B cell (primary cell): ENCODE results near the gene SPATA24. TPM values are rescaled to one million over a fixed set of nuclear protein-coding genes. Genes with fewer than 3 reads are reported as not detected.

ENCODE experiments used
- ATAC-seq: fragments of 200-7000 bp; cut with Tn5 transposase; one replicate; pipeline ENCODE4 v1.10.0; 2021; ENCODE audit warnings: low read depth, mild to moderate bottlenecking, moderate number of reproducible peaks, moderate library complexity
- CTCF ChIA-PET: fragments of 350-600 bp; sonication (Branson Sonifier 250); formaldehyde crosslinking; loops from one replicate; lab custom pipeline; 2021; ENCODE audit warnings: antibody characterized with exemption, inconsistent platforms; lab: Charles Lee
- POLR2A ChIA-PET: fragments of 350-600 bp; sonication (Branson Sonifier 250); formaldehyde crosslinking; loops from one replicate; lab custom pipeline; 2021; ENCODE audit warnings: antibody characterized with exemption; lab: Charles Lee
- DNase-seq: peaks from one replicate; pipeline ENCODE4 v3.0.0; 2013
- H2AFZ ChIP-seq: 2 replicates; pipeline ENCODE4 v1.6.1; 2012; ENCODE audit warnings: mild to moderate bottlenecking, low read depth, low read length; ENCODE audit not compliant: insufficient read depth, poor library complexity, severe bottlenecking
- H3K27ac ChIP-seq, 2 donors: 1 replicate in 1 of 2; 2 replicates in 1 of 2; pipeline ENCODE4 v1.5.1; 2012 to 2013; ENCODE audit warnings: low read length in 2 of 2, mild to moderate bottlenecking in 2 of 2, moderate library complexity in 1 of 2
- H3K27me3 ChIP-seq, 4 experiments: fragments of 200-600 bp in 1 of 4; sonication (generic) in 1 of 4; replicated peaks in 1 of 4; 1 replicate in 2 of 4; 2 replicates in 2 of 4; pipeline versions ENCODE4 v1.6.1 to v1.7.0; 2013 to 2016; ENCODE audit warnings: low read length in 3 of 4, mild to moderate bottlenecking in 2 of 4, mixed read lengths in 1 of 4, moderate library complexity in 1 of 4; ENCODE audit not compliant: insufficient read depth in 4 of 4, control insufficient read depth in 3 of 4; ENCODE audit errors: control extremely low read depth in 1 of 4
- H3K36me3 ChIP-seq, 2 experiments: replicated peaks in 1 of 2; 1 replicate in 1 of 2; 2 replicates in 1 of 2; pipeline versions ENCODE4 v1.6.1 to v1.7.1; 2013; ENCODE audit warnings: low read length in 1 of 2; ENCODE audit not compliant: insufficient read depth in 2 of 2, control insufficient read depth in 1 of 2; ENCODE audit errors: control extremely low read depth in 1 of 2, extremely low read depth in 1 of 2
- H3K4me1 ChIP-seq, 2 donors: fragments of 200-600 bp in 1 of 2; sonication (generic) in 1 of 2; 1 replicate in 1 of 2; 2 replicates in 1 of 2; pipeline versions ENCODE4 v1.5.1 to v1.6.1; 2013 to 2017; ENCODE audit warnings: low read length in 2 of 2; ENCODE audit not compliant: control insufficient read depth in 2 of 2, insufficient read depth in 2 of 2
- H3K4me2 ChIP-seq: replicated peaks from 2 replicates; pipeline ENCODE3; 2012; ENCODE audit warnings: mild to moderate bottlenecking, low read depth, low read length; ENCODE audit not compliant: poor library complexity, severe bottlenecking
- H3K4me3 ChIP-seq, 5 experiments: fragments of 200-600 bp in 1 of 5; sonication (generic) in 1 of 5; 1 replicate in 3 of 5; 2 replicates in 2 of 5; pipeline versions ENCODE4 v1.5.1 to v1.7.0; 2011 to 2016; ENCODE audit warnings: low read length in 4 of 5, mild to moderate bottlenecking in 4 of 5, low read depth in 2 of 5, control low read depth in 1 of 5, moderate library complexity in 1 of 5; ENCODE audit not compliant: insufficient read depth in 1 of 5; ENCODE audit errors: control extremely low read depth in 1 of 5, extremely low read depth in 1 of 5
- H3K79me2 ChIP-seq: fragments of 200-600 bp; sonication (generic); one replicate; pipeline ENCODE4 v1.6.0; 2016; ENCODE audit warnings: low read length; ENCODE audit not compliant: control insufficient read depth, insufficient read depth
- H3K9ac ChIP-seq: fragments of 200-600 bp; sonication (generic); 2 replicates; pipeline ENCODE4 v1.6.1; 2017; ENCODE audit warnings: mild to moderate bottlenecking, low read length, moderate library complexity
- H3K9me3 ChIP-seq, 3 donors: one replicate each; pipeline versions ENCODE4 v1.6.1 to v1.7.1; 2013; ENCODE audit warnings: low read length in 2 of 3; ENCODE audit not compliant: control insufficient read depth in 2 of 3, insufficient read depth in 1 of 3; ENCODE audit errors: control extremely low read depth in 1 of 3
- H4K20me1 ChIP-seq: 2 replicates; pipeline ENCODE4 v1.6.0; 2012; ENCODE audit warnings: mild to moderate bottlenecking, low read length; ENCODE audit not compliant: insufficient read depth, control insufficient read depth, poor library complexity, severe bottlenecking
- H3K27ac Mint-ChIP-seq: one replicate; pipeline ENCODE4 v1.8.0; 2021; ENCODE audit warnings: mixed read lengths
- H3K27me3 Mint-ChIP-seq: one replicate; pipeline ENCODE4 v1.8.0; 2021; ENCODE audit warnings: mixed read lengths
- H3K4me1 Mint-ChIP-seq: one replicate; pipeline ENCODE4 v1.8.0; 2021; ENCODE audit warnings: mixed read lengths
- H3K4me3 Mint-ChIP-seq: one replicate; pipeline ENCODE4 v1.8.0; 2021; ENCODE audit warnings: mixed read lengths
- H3K9me3 Mint-ChIP-seq: one replicate; pipeline ENCODE4 v1.8.0; 2022; ENCODE audit warnings: mixed read lengths; ENCODE audit not compliant: insufficient read depth
- CTCF ChIP-seq: fragments of 200-600 bp; IDR thresholded peaks from one replicate; pipeline ENCODE4 v1.8.0; 2022; ENCODE audit warnings: antibody characterized with exemption, mild to moderate bottlenecking
- EZH2 ChIP-seq: IDR thresholded peaks from 2 replicates; pipeline ENCODE4 v1.6.1; 2012; ENCODE audit warnings: borderline replicate concordance, low read depth, mild to moderate bottlenecking, moderate library complexity, low read length; ENCODE audit not compliant: insufficient read depth, poor library complexity, severe bottlenecking
- WGBS: methylation state at CpG from one replicate; pipeline ENCODE4 v1.1.5; 2013; ENCODE audit warnings: missing lambda C conversion rate; ENCODE audit not compliant: insufficient coverage; 5-methylcytosine and 5-hydroxymethylcytosine counted together
- intact Hi-C: fragments of 100-400 bp; cut with micrococcal nuclease; formaldehyde crosslinking; loops from one replicate; pipeline ENCODE4 v1.10.0; 2022
- polyA plus RNA-seq: library from polyadenylated mRNA; depleted of rRNA; stranded (reverse); fragments of >200 nt; gene quantifications from 2 replicates; pipeline ENCODE4 v1.2.3, GENCODE V29; 2012
- total RNA-seq, 2 donors: library from RNA; stranded (reverse); fragments of 120-200 nt in 1 of 2; gene quantifications; 1 replicate in 1 of 2; 2 replicates in 1 of 2; pipeline versions ENCODE4 v1.2.3 to v1.2.4, GENCODE V29; 2013 to 2022

SPATA24 gene
- total and polyA plus RNA-seq, 2 donors (not counting 1 experiment from before 2014, with no cell fraction given) = 2.0 to 6.4 TPM

GRCh38 chr5:139417214-139417613 lies 13.3 kb upstream of the SPATA24 start:
- no peak overlapping the region for H3K4me3 ChIP-seq
- Mint-ChIP-seq H3K9me3 (no peaks in the 10 kb centered on the region), H3K4me1 (no peaks in the 10 kb centered on the region), H3K27ac (no peak overlapping the region), H3K27me3 (no peaks in the 10 kb centered on the region), H3K4me3 (no peak overlapping the region)
- no peak overlapping the region for H3K4me2 ChIP-seq
- ATAC-seq (no peak), DNase-seq (no peak)
- intact Hi-C loops = no loop called here
- peaks cover 0 to 12% of the 10 kb centered on the region in 2 experiments for H3K36me3 ChIP-seq
- 36% methylated on average over 2 of the region's 4 CpGs for WGBS
- no peak overlapping the region for H3K27ac ChIP-seq
- H2AFZ ChIP-seq = no peak overlapping the region
- no peak overlapping the region for H3K9ac ChIP-seq
- TF ChIP-seq EZH2 (no peak), CTCF (no peak)
- no peaks in the 10 kb centered on the region for H3K4me1 ChIP-seq
- ChIA-PET CTCF (interaction anchor here (0.7 to 8.0 kb wide), 2 partner anchors 10 to 98 kb away, joined by 3 to 168 read pairs; no protein-coding TSS in a partner anchor), POLR2A (no interaction called here)
- H4K20me1 ChIP-seq = no peaks in the 10 kb centered on the region
- no peaks in the 10 kb centered on the region for H3K9me3 ChIP-seq
- no peaks in the 10 kb centered on the region for H3K27me3 ChIP-seq
- no peaks in the 10 kb centered on the region for H3K79me2 ChIP-seq

- peaks cover 0 to 12% of the 10 kb centered on the region in 2 experiments for H3K36me3 ChIP-seq
- H2AFZ ChIP-seq = no peak overlapping the region
- DNase-seq = no peak
- intact Hi-C loops = no loop called here
- no peak overlapping the region for H3K4me2 ChIP-seq
- ChIA-PET CTCF (no interaction called here), POLR2A (no interaction called here)
- H3K27me3 Mint-ChIP-seq = no peaks in the 10 kb centered on the region
- TF ChIP-seq CTCF = no peak
- TF ChIP-seq EZH2 = no peak
- no peaks in the 10 kb centered on the region for H3K4me1 ChIP-seq
- H3K4me3 ChIP-seq = no peak overlapping the region
- no peak for ATAC-seq
- H3K9me3 Mint-ChIP-seq = no peaks in the 10 kb centered on the region
- H3K79me2 ChIP-seq = no peaks in the 10 kb centered on the region
- H3K4me1 Mint-ChIP-seq = no peaks in the 10 kb centered on the region
- no peaks in the 10 kb centered on the region for H4K20me1 ChIP-seq
- H3K27me3 ChIP-seq = no peaks in the 10 kb centered on the region
- H3K9ac ChIP-seq = no peak overlapping the region
- H3K27ac Mint-ChIP-seq = no peak overlapping the region
- H3K9me3 ChIP-seq = no peaks in the 10 kb centered on the region
- no peak overlapping the region for H3K27ac ChIP-seq
- 100% methylated on average over 9 of the region's 9 CpGs for WGBS
- no peak overlapping the region for H3K4me3 Mint-ChIP-seq
Observed at GRCh38 chr5:139416651-139417050, 12.8 kb upstream of the SPATA24 start.
